Ovary (tissue), 3 donors: ENCODE data around the gene CBX1.

ENCODE experiments used
- CTCF ChIP-seq, 3 donors: fragments of 450-650 bp in 2 of 3; fragments of 200-600 bp in 1 of 3; IDR thresholded peaks; one replicate each; pipeline versions ENCODE4 v1.5.1 to v1.8.0; 2016 to 2022; ENCODE audit warnings: antibody characterized with exemption in 3 of 3, mild to moderate bottlenecking in 1 of 3
- EP300 ChIP-seq: sonication (generic); formaldehyde crosslinking; IDR thresholded peaks from one replicate; pipeline ENCODE4 v1.6.1; 2017; ENCODE audit warnings: antibody characterized with exemption
- POLR2A ChIP-seq: fragments of 450-650 bp; IDR thresholded peaks from one replicate; pipeline ENCODE4 v1.6.1; 2017; ENCODE audit warnings: antibody characterized with exemption, mild to moderate bottlenecking, moderate library complexity
- donor health status: DM: no; HTN: no; CAD: no.

GRCh38 chr17:48095611-48096010 is 5.7 kb downstream of the CBX1 start:
- TF ChIP-seq CTCF (IDR thresholded peaks at IDR 0.05) (no peak), EP300 (no peak), POLR2A (no peak)
